ENCODE data around the gene TTC29. TPM values are rescaled to one million over a fixed set of nuclear protein-coding genes. Genes with fewer than 3 reads are reported as not detected.

The TTC29 gene
- polyA plus RNA-seq, 1 donor (not counting 4 experiments of a cell fraction or from before 2014, with no cell fraction given), result not detected

DNA sequence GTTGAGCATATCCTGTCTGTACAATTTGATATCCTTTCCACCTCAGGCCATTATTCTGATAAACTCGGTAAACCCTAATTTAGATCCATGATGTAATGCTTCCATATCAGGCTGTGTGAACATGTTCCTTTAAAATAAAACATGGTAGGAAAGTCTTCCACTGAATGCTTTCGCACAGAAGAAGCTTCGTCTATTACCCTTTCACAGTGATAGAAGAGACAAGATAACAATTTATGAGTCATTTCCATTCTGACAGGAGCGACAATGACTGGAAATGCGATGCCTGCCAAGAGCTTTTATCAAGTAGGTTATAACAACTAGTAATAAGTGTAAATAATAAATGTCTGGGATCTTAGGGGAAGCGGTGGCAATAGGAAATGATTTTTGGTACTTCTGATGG is 98.8 kb downstream of the TTC29 start:
- Histone ChIP-seq H3K9me1 (ENCODE audit: control insufficient read depth, extremely low read depth, insufficient read depth, low read length) (no peaks in the 10 kb centered on the region), H2AFZ (ENCODE audit: control insufficient read depth, low read length) (no peak overlapping the region), H3K4me2 (ENCODE audit: control insufficient read depth, extremely low read depth, insufficient read depth, low read depth, low read length) (no peak overlapping the region), H3K27ac (ENCODE audit: control insufficient read depth, insufficient read depth, low read length) (no peak overlapping the region), H4K20me1 (ENCODE audit: control insufficient read depth, extremely low read depth, insufficient read depth, low read length) (no peaks in the 10 kb centered on the region), H3K27me3 (ENCODE audit: control insufficient read depth, extremely low read depth, insufficient read depth, low read length) (peaks cover 5% of the 10 kb centered on the region), H3K79me2 (ENCODE audit: control insufficient read depth, insufficient read depth, low read length) (no peaks in the 10 kb centered on the region), H3K9ac (ENCODE audit: control insufficient read depth, extremely low read depth, insufficient read depth, low read length) (no peak overlapping the region), H3K36me3 (ENCODE audit: control insufficient read depth in 2 of 2, extremely low read depth in 1 of 2, insufficient read depth in 2 of 2, low read length in 2 of 2) (no peaks in the 10 kb centered on the region), H3K9me3 (ENCODE audit: control insufficient read depth, low read depth, low read length) (no peaks in the 10 kb centered on the region), H3K4me1 (ENCODE audit: control insufficient read depth, extremely low read depth, insufficient read depth, low read length) (no peaks in the 10 kb centered on the region), H3K4me3 (ENCODE audit: control insufficient read depth in 2 of 3, extremely low read depth in 1 of 3, insufficient read depth in 2 of 3, low read depth in 1 of 3, low read length in 3 of 3) (no peak overlapping the region)
- FAIRE-seq, result no peak
- TF ChIP-seq, protein P1, sequence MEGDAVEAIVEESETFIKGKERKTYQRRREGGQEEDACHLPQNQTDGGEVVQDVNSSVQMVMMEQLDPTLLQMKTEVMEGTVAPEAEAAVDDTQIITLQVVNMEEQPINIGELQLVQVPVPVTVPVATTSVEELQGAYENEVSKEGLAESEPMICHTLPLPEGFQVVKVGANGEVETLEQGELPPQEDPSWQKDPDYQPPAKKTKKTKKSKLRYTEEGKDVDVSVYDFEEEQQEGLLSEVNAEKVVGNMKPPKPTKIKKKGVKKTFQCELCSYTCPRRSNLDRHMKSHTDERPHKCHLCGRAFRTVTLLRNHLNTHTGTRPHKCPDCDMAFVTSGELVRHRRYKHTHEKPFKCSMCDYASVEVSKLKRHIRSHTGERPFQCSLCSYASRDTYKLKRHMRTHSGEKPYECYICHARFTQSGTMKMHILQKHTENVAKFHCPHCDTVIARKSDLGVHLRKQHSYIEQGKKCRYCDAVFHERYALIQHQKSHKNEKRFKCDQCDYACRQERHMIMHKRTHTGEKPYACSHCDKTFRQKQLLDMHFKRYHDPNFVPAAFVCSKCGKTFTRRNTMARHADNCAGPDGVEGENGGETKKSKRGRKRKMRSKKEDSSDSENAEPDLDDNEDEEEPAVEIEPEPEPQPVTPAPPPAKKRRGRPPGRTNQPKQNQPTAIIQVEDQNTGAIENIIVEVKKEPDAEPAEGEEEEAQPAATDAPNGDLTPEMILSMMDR (optimal IDR thresholded peaks at IDR 0.05 in 1 of 3, IDR thresholded peaks at IDR 0.05 in 1 of 3, conservative IDR thresholded peaks at IDR 0.05 in 1 of 3; ENCODE audit: extremely low read depth in 1 of 3, insufficient read depth in 2 of 3, low read length in 3 of 3), result no peak
- TF ChIP-seq EZH2 (IDR thresholded peaks at IDR 0.05; ENCODE audit: low read length), result no peak
- dilution Hi-C loops (cut with MboI; ENCODE audit: extremely low pct_ligation_motif_present, low sequenced_read_pairs), result no loop called here
- no peak for DNase-seq (ENCODE audit: low read depth, low spot score)

- Histone ChIP-seq H3K4me2 (ENCODE audit: control insufficient read depth, extremely low read depth, insufficient read depth, low read depth, low read length) (no peak overlapping the region), H3K4me1 (ENCODE audit: control insufficient read depth, extremely low read depth, insufficient read depth, low read length) (no peaks in the 10 kb centered on the region), H3K9ac (ENCODE audit: control insufficient read depth, extremely low read depth, insufficient read depth, low read length) (no peak overlapping the region), H3K27me3 (ENCODE audit: control insufficient read depth, extremely low read depth, insufficient read depth, low read length) (peaks cover 5% of the 10 kb centered on the region), H3K9me1 (ENCODE audit: control insufficient read depth, extremely low read depth, insufficient read depth, low read length) (no peaks in the 10 kb centered on the region), H4K20me1 (ENCODE audit: control insufficient read depth, extremely low read depth, insufficient read depth, low read length) (no peaks in the 10 kb centered on the region), H2AFZ (ENCODE audit: control insufficient read depth, low read length) (no peak overlapping the region), H3K9me3 (ENCODE audit: control insufficient read depth, low read depth, low read length) (no peaks in the 10 kb centered on the region), H3K36me3 (ENCODE audit: control insufficient read depth in 2 of 2, extremely low read depth in 1 of 2, insufficient read depth in 2 of 2, low read length in 2 of 2) (no peaks in the 10 kb centered on the region), H3K4me3 (ENCODE audit: control insufficient read depth in 2 of 3, extremely low read depth in 1 of 3, insufficient read depth in 2 of 3, low read depth in 1 of 3, low read length in 3 of 3) (no peak overlapping the region), H3K79me2 (ENCODE audit: control insufficient read depth, insufficient read depth, low read length) (no peaks in the 10 kb centered on the region), H3K27ac (ENCODE audit: control insufficient read depth, insufficient read depth, low read length) (no peak overlapping the region)
- no peak for TF ChIP-seq EZH2 (IDR thresholded peaks at IDR 0.05; ENCODE audit: low read length)
- TF ChIP-seq, protein P1 (optimal IDR thresholded peaks at IDR 0.05 in 1 of 3, IDR thresholded peaks at IDR 0.05 in 1 of 3, conservative IDR thresholded peaks at IDR 0.05 in 1 of 3; ENCODE audit: extremely low read depth in 1 of 3, insufficient read depth in 2 of 3, low read length in 3 of 3), result no peak
- dilution Hi-C loops (cut with MboI; ENCODE audit: extremely low pct_ligation_motif_present, low sequenced_read_pairs), result no loop called here
- no peak for DNase-seq (ENCODE audit: low read depth, low spot score)
- FAIRE-seq, result no peak
Observed at GRCh38 chr4:146844761-146845160, 100.9 kb downstream of the TTC29 start.
